CD8-positive, alpha-beta memory T cell (primary cell): ENCODE measurements around the gene PCDH9. TPM values are rescaled to one million over a fixed set of nuclear protein-coding genes. Genes with fewer than 3 reads are reported as not detected.

Experiments used
- CTCF ChIA-PET: fragments of 350-600 bp; sonication (Branson Sonifier 250); formaldehyde crosslinking; loops from one replicate; lab custom pipeline; 2021; ENCODE audit warnings: antibody characterized with exemption; lab: Charles Lee
- POLR2A ChIA-PET: fragments of 350-600 bp; sonication (Branson Sonifier 250); formaldehyde crosslinking; loops from one replicate; lab custom pipeline; 2021; ENCODE audit warnings: antibody characterized with exemption; lab: Charles Lee
- DNase-seq, 5 donors: peaks; one replicate each; pipeline versions ENCODE4 v3.0.0 to v3.0.0-alpha.2; 2020 to 2022; ENCODE audit warnings: mixed read lengths in 1 of 5
- H3K27ac ChIP-seq: one replicate; pipeline ENCODE4 v1.7.0; 2013; ENCODE audit warnings: low read depth, mild to moderate bottlenecking, low read length, moderate library complexity
- H3K27me3 ChIP-seq: 2 replicates; pipeline ENCODE4 v1.7.0; 2013; ENCODE audit warnings: low read length, mild to moderate bottlenecking; ENCODE audit not compliant: insufficient read depth, poor library complexity, severe bottlenecking
- H3K36me3 ChIP-seq: 2 replicates; pipeline ENCODE4 v1.7.0; 2013; ENCODE audit warnings: mild to moderate bottlenecking, low read length, moderate library complexity; ENCODE audit not compliant: insufficient read depth
- H3K4me1 ChIP-seq: 2 replicates; pipeline ENCODE4 v1.7.0; 2013; ENCODE audit warnings: mild to moderate bottlenecking, low read length, moderate library complexity; ENCODE audit not compliant: insufficient read depth
- H3K4me3 ChIP-seq: 2 replicates; pipeline ENCODE4 v1.7.0; 2013; ENCODE audit warnings: mild to moderate bottlenecking, low read length
- H3K9me3 ChIP-seq: 2 replicates; pipeline ENCODE4 v1.7.0; 2013; ENCODE audit warnings: mild to moderate bottlenecking, low read length
- H3K27ac Mint-ChIP-seq, 8 donors: one replicate each; pipeline ENCODE4 v1.8.0; 2020 to 2021; ENCODE audit warnings: mixed read lengths in 8 of 8, mild to moderate bottlenecking in 6 of 8, inconsistent platforms in 3 of 8, moderate library complexity in 3 of 8
- H3K27me3 Mint-ChIP-seq, 2 donors: one replicate each; pipeline ENCODE4 v1.8.0; 2020 to 2021; ENCODE audit warnings: mixed read lengths in 2 of 2, mild to moderate bottlenecking in 1 of 2, moderate library complexity in 1 of 2
- H3K36me3 Mint-ChIP-seq, 3 donors: one replicate each; pipeline ENCODE4 v1.8.0; 2020 to 2021; ENCODE audit warnings: mixed read lengths in 3 of 3, inconsistent platforms in 1 of 3, mild to moderate bottlenecking in 1 of 3
- H3K4me1 Mint-ChIP-seq, 3 donors: one replicate each; pipeline ENCODE4 v1.8.0; 2020 to 2021; ENCODE audit warnings: mixed read lengths in 3 of 3, inconsistent platforms in 1 of 3, mild to moderate bottlenecking in 1 of 3
- H3K4me3 Mint-ChIP-seq, 7 donors: one replicate each; pipeline ENCODE4 v1.8.0; 2020 to 2021; ENCODE audit warnings: mixed read lengths in 7 of 7, mild to moderate bottlenecking in 6 of 7, moderate library complexity in 4 of 7, inconsistent platforms in 2 of 7
- H3K9me3 Mint-ChIP-seq, 5 donors: one replicate each; pipeline ENCODE4 v1.8.0; 2020 to 2022; ENCODE audit warnings: mixed read lengths in 5 of 5, mild to moderate bottlenecking in 3 of 5, moderate library complexity in 2 of 5, inconsistent platforms in 1 of 5
- polyA plus RNA-seq: library from polyadenylated mRNA; unstranded; fragments of 300-500 nt; fragmentation: Illumina TruSeq; gene quantifications from one replicate; pipeline ENCODE4 v1.2.3, GENCODE V29; 2021
- total RNA-seq, 2 experiments: library from RNA; stranded (reverse); gene quantifications; one replicate each; pipeline ENCODE4 v1.2.3, GENCODE V29; 2021

The PCDH9 gene
- total and polyA plus RNA-seq, 3 experiments from 2014 or later: 0.09 to 0.21 (median 0.16) TPM

- POLR2A ChIA-PET: no interaction called here
- DNase-seq: no peak
- Histone ChIP-seq H3K4me1 (no peaks in the 10 kb centered on the region), H3K9me3 (no peaks in the 10 kb centered on the region), H3K36me3 (no peaks in the 10 kb centered on the region), H3K27ac (no peak overlapping the region), H3K27me3 (no peaks in the 10 kb centered on the region), H3K4me3 (no peak overlapping the region)
- Mint-ChIP-seq H3K4me3 (no peak overlapping the region), H3K27ac (no peak overlapping the region), H3K36me3 (no peaks in the 10 kb centered on the region), H3K4me1 (no peaks in the 10 kb centered on the region), H3K9me3 (peaks cover 2 to 18% (median 8%) of the 10 kb centered on the region in 5 donors), H3K27me3 (no peaks in the 10 kb centered on the region)
- CTCF ChIA-PET: no interaction called here
Observed at GRCh38 chr13:66489172-66489571, 741.0 kb downstream of the PCDH9 start.

- no peak overlapping the region for H3K4me3 Mint-ChIP-seq
- no peak for DNase-seq
- peaks cover 2 to 18% (median 8%) of the 10 kb centered on the region in 5 donors for H3K9me3 Mint-ChIP-seq
- no peaks in the 10 kb centered on the region for H3K4me1 Mint-ChIP-seq
- Histone ChIP-seq H3K9me3 (no peaks in the 10 kb centered on the region), H3K27me3 (no peaks in the 10 kb centered on the region), H3K27ac (no peak overlapping the region), H3K36me3 (no peaks in the 10 kb centered on the region), H3K4me3 (no peak overlapping the region), H3K4me1 (no peaks in the 10 kb centered on the region)
- H3K27ac Mint-ChIP-seq: no peak overlapping the region
- no peaks in the 10 kb centered on the region for H3K27me3 Mint-ChIP-seq
- POLR2A ChIA-PET: no interaction called here
- H3K36me3 Mint-ChIP-seq: no peaks in the 10 kb centered on the region
- CTCF ChIA-PET: no interaction called here
Observed at GRCh38 chr13:66483712-66484111, 746.4 kb downstream of the PCDH9 start.

- no peak for DNase-seq
- ChIA-PET POLR2A (no interaction called here), CTCF (no interaction called here)
- Mint-ChIP-seq H3K27ac (no peak overlapping the region), H3K27me3 (no peaks in the 10 kb centered on the region), H3K9me3 (peaks cover 2 to 18% (median 4%) of the 10 kb centered on the region in 5 donors), H3K4me1 (no peaks in the 10 kb centered on the region), H3K4me3 (no peak overlapping the region), H3K36me3 (no peaks in the 10 kb centered on the region)
- Histone ChIP-seq H3K27ac (no peak overlapping the region), H3K4me1 (no peaks in the 10 kb centered on the region), H3K27me3 (no peaks in the 10 kb centered on the region), H3K36me3 (no peaks in the 10 kb centered on the region), H3K9me3 (no peaks in the 10 kb centered on the region), H3K4me3 (no peak overlapping the region)
Observed at GRCh38 chr13:66482836-66483235, 747.3 kb downstream of the PCDH9 start.

- Histone ChIP-seq H3K4me1 (no peaks in the 10 kb centered on the region), H3K36me3 (no peaks in the 10 kb centered on the region), H3K27me3 (no peaks in the 10 kb centered on the region), H3K9me3 (no peaks in the 10 kb centered on the region), H3K27ac (no peak overlapping the region), H3K4me3 (no peak overlapping the region)
- CTCF ChIA-PET: no interaction called here
- Mint-ChIP-seq H3K36me3 (no peaks in the 10 kb centered on the region), H3K9me3 (peaks cover 0 to 17% (median 3%) of the 10 kb centered on the region in 5 donors), H3K4me1 (no peaks in the 10 kb centered on the region), H3K27ac (no peak overlapping the region), H3K4me3 (no peak overlapping the region), H3K27me3 (no peaks in the 10 kb centered on the region)
- DNase-seq: no peak
- POLR2A ChIA-PET: no interaction called here
Observed at GRCh38 chr13:66477816-66478215, 752.3 kb downstream of the PCDH9 start.

- no peaks in the 10 kb centered on the region for H3K4me1 Mint-ChIP-seq
- POLR2A ChIA-PET: no interaction called here
Observed at GRCh38 chr13:66475061-66475460, 755.1 kb downstream of the PCDH9 start.

GRCh38 chr13:66469745-66470144 is 760.4 kb downstream of the PCDH9 start:
- Histone ChIP-seq H3K27me3 (no peaks in the 10 kb centered on the region), H3K4me1 (no peaks in the 10 kb centered on the region), H3K4me3 (no peak overlapping the region), H3K36me3 (no peaks in the 10 kb centered on the region), H3K27ac (no peak overlapping the region), H3K9me3 (no peaks in the 10 kb centered on the region)
- H3K9me3 Mint-ChIP-seq: peaks cover 3 to 19% (median 7%) of the 10 kb centered on the region in 5 donors
- no peak overlapping the region for H3K4me3 Mint-ChIP-seq
- ChIA-PET POLR2A (no interaction called here), CTCF (no interaction called here)
- H3K4me1 Mint-ChIP-seq: no peaks in the 10 kb centered on the region
- DNase-seq: no peak
- no peak overlapping the region for H3K27ac Mint-ChIP-seq
- no peaks in the 10 kb centered on the region for H3K27me3 Mint-ChIP-seq
- no peaks in the 10 kb centered on the region for H3K36me3 Mint-ChIP-seq

More at GRCh38 chr13:66475061-66475460, 755.1 kb downstream of the PCDH9 start:
- no peak overlapping the region for H3K27ac ChIP-seq
- Mint-ChIP-seq H3K27me3 (no peaks in the 10 kb centered on the region), H3K9me3 (peaks cover 0 to 14% (median 6%) of the 10 kb centered on the region in 5 donors), H3K36me3 (no peaks in the 10 kb centered on the region), H3K27ac (no peak overlapping the region), H3K4me3 (no peak overlapping the region)
- H3K4me3 ChIP-seq: no peak overlapping the region
- H3K9me3 ChIP-seq: no peaks in the 10 kb centered on the region
- DNase-seq: no peak
- no peaks in the 10 kb centered on the region for H3K27me3 ChIP-seq
- H3K4me1 ChIP-seq: no peaks in the 10 kb centered on the region
- H3K36me3 ChIP-seq: no peaks in the 10 kb centered on the region
- CTCF ChIA-PET: no interaction called here

GRCh38 chr13:66468656-66469055 is 761.5 kb downstream of the PCDH9 start:
- no peak for DNase-seq
- no peaks in the 10 kb centered on the region for H3K9me3 ChIP-seq
- Mint-ChIP-seq H3K4me3 (no peak overlapping the region), H3K27ac (no peak overlapping the region), H3K27me3 (no peaks in the 10 kb centered on the region), H3K36me3 (no peaks in the 10 kb centered on the region), H3K9me3 (peaks cover 3 to 19% (median 8%) of the 10 kb centered on the region in 5 donors), H3K4me1 (no peaks in the 10 kb centered on the region)
- H3K4me3 ChIP-seq: no peak overlapping the region
- no peaks in the 10 kb centered on the region for H3K4me1 ChIP-seq
- ChIA-PET CTCF (no interaction called here), POLR2A (no interaction called here)
- H3K36me3 ChIP-seq: no peaks in the 10 kb centered on the region
- no peaks in the 10 kb centered on the region for H3K27me3 ChIP-seq
- no peak overlapping the region for H3K27ac ChIP-seq

- Histone ChIP-seq H3K9me3 (no peaks in the 10 kb centered on the region), H3K36me3 (no peaks in the 10 kb centered on the region), H3K27ac (no peak overlapping the region), H3K4me3 (no peak overlapping the region), H3K27me3 (no peaks in the 10 kb centered on the region), H3K4me1 (no peaks in the 10 kb centered on the region)
- no peak for DNase-seq
- Mint-ChIP-seq H3K9me3 (peaks cover 0 to 23% (median 2%) of the 10 kb centered on the region in 5 donors), H3K4me3 (no peak overlapping the region), H3K4me1 (no peaks in the 10 kb centered on the region), H3K36me3 (no peaks in the 10 kb centered on the region), H3K27me3 (no peaks in the 10 kb centered on the region), H3K27ac (no peak overlapping the region)
- POLR2A ChIA-PET: no interaction called here
- CTCF ChIA-PET: no interaction called here
Observed at GRCh38 chr13:66462187-66462586, 767.9 kb downstream of the PCDH9 start.

GRCh38 chr13:66461021-66461420 is 769.1 kb downstream of the PCDH9 start:
- H3K27ac Mint-ChIP-seq: no peak overlapping the region
- H3K4me3 Mint-ChIP-seq: no peak overlapping the region
- Histone ChIP-seq H3K4me3 (no peak overlapping the region), H3K27ac (no peak overlapping the region), H3K4me1 (no peaks in the 10 kb centered on the region), H3K9me3 (no peaks in the 10 kb centered on the region), H3K36me3 (no peaks in the 10 kb centered on the region), H3K27me3 (no peaks in the 10 kb centered on the region)
- ChIA-PET POLR2A (no interaction called here), CTCF (no interaction called here)
- H3K4me1 Mint-ChIP-seq: no peaks in the 10 kb centered on the region
- H3K27me3 Mint-ChIP-seq: no peaks in the 10 kb centered on the region
- H3K9me3 Mint-ChIP-seq: peaks cover 0 to 30% (median 2%) of the 10 kb centered on the region in 5 donors
- no peak for DNase-seq
- H3K36me3 Mint-ChIP-seq: no peaks in the 10 kb centered on the region
